Tibial artery (tissue), 4 donors: ENCODE measurements around the gene ODAPH.
"Not testable (repeated sequence)": the region's sequence is repeated elsewhere in the genome, so short reads cannot be mapped to it uniquely, and the experiment has no call there.

ENCODE experiments used
- DNase-seq, 2 donors: peaks; one replicate each; pipeline ENCODE4 v3.0.0-alpha.2; 2019
- H3K27ac ChIP-seq, 2 donors: fragments of 200-600 bp; sonication (generic) in 1 of 2; 1 replicate in 1 of 2; 2 replicates in 1 of 2; pipeline ENCODE4 v1.5.1; 2018 to 2019; ENCODE audit warnings: mild to moderate bottlenecking in 1 of 2
- H3K27me3 ChIP-seq, 2 donors: fragments of 200-600 bp; sonication (generic) in 1 of 2; one replicate each; pipeline versions ENCODE4 v1.5.1 to v1.6.0; 2016 to 2019
- H3K36me3 ChIP-seq, 3 donors: fragments of 200-600 bp; sonication (generic) in 2 of 3; one replicate each; pipeline ENCODE4 v1.5.1; 2016 to 2019; ENCODE audit warnings: mild to moderate bottlenecking in 2 of 3
- H3K4me1 ChIP-seq, 4 donors: fragments of 200-600 bp; sonication (generic) in 2 of 4; 1 replicate in 3 of 4; 2 replicates in 1 of 4; pipeline ENCODE4 v1.5.1; 2016 to 2019
- H3K4me3 ChIP-seq, 2 donors: fragments of 200-600 bp; sonication (generic) in 1 of 2; 1 replicate in 1 of 2; 2 replicates in 1 of 2; pipeline ENCODE4 v1.5.1; 2018 to 2019; ENCODE audit warnings: mild to moderate bottlenecking in 2 of 2
- H3K9me3 ChIP-seq, 3 donors: fragments of 200-600 bp; sonication (generic) in 1 of 3; one replicate each; pipeline ENCODE4 v1.5.1; 2016 to 2019
- intact Hi-C: fragments of 100-400 bp; cut with DNase I; formaldehyde crosslinking; loops from one replicate; pipeline ENCODE4 v1.15.0; 2023; ENCODE audit warnings: low total_unique reads
- TF ChIP-seq, protein P1 (sequence below), 2 experiments: fragments of 200-600 bp in 1 of 2; fragments of 450-650 bp in 1 of 2; IDR thresholded peaks; one replicate each; pipeline ENCODE4 v1.5.1; 2017 to 2019; ENCODE audit warnings: antibody characterized with exemption in 2 of 2, mild to moderate bottlenecking in 1 of 2, moderate library complexity in 1 of 2

The ODAPH gene

DNA sequence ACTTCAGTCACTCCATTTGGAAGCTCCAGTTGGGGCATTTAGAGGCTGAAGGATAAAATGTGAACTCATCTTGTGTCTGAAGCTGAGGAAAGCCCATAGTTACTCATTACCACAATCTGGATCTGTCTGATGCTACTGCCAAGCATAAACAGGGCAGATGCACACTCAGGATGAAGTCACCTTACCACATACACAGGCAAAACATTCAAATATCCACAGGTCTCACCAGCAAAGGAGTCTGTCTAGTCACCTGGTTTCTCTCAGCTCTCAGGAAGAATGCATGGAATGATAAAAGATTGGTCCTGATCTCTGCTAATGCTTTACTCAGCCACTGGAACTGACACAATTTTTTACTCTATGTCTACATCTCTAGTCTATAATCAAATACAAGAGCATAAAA lies 13.0 kb upstream of the ODAPH start:
- no peaks in the 10 kb centered on the region for H3K9me3 ChIP-seq
- peaks cover 0 to 45% (median 13%) of the 10 kb centered on the region in 3 donors for H3K36me3 ChIP-seq
- no peak for DNase-seq
- H3K27ac ChIP-seq, result no peak overlapping the region
- no peaks in the 10 kb centered on the region for H3K4me1 ChIP-seq
- TF ChIP-seq, protein P1, sequence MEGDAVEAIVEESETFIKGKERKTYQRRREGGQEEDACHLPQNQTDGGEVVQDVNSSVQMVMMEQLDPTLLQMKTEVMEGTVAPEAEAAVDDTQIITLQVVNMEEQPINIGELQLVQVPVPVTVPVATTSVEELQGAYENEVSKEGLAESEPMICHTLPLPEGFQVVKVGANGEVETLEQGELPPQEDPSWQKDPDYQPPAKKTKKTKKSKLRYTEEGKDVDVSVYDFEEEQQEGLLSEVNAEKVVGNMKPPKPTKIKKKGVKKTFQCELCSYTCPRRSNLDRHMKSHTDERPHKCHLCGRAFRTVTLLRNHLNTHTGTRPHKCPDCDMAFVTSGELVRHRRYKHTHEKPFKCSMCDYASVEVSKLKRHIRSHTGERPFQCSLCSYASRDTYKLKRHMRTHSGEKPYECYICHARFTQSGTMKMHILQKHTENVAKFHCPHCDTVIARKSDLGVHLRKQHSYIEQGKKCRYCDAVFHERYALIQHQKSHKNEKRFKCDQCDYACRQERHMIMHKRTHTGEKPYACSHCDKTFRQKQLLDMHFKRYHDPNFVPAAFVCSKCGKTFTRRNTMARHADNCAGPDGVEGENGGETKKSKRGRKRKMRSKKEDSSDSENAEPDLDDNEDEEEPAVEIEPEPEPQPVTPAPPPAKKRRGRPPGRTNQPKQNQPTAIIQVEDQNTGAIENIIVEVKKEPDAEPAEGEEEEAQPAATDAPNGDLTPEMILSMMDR (IDR thresholded peaks at IDR 0.05), result no peak
- intact Hi-C loops, result no loop called here
- H3K27me3 ChIP-seq, result no peaks in the 10 kb centered on the region
- no peak overlapping the region for H3K4me3 ChIP-seq

DNA sequence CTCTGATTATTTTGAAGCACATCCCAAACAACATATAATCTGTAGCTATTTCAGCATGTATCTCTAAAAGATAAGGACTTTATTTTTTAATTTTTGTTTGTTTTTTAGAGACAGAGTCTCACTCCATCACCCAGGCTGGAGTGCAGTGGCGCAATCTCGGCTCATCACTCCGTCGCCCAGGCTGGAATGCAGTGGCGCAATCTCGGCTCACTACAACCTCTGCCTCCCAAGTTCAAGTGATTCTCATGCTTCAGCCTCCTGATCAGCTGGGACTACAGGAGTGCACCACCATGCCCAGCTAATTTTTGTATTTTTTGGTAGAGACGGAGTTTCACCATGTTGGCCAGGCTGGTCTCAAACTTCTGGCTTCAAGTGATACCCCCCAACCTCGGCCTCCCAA lies 11.6 kb upstream of the ODAPH start:
- H3K9me3 ChIP-seq, intact Hi-C loops, H3K27me3 ChIP-seq, DNase-seq, H3K4me3 ChIP-seq, H3K27ac ChIP-seq, H3K4me1 ChIP-seq: not testable (repeated sequence)
- H3K36me3 ChIP-seq, result peaks cover 0 to 44% (median 13%) of the 10 kb centered on the region in 3 donors

DNA sequence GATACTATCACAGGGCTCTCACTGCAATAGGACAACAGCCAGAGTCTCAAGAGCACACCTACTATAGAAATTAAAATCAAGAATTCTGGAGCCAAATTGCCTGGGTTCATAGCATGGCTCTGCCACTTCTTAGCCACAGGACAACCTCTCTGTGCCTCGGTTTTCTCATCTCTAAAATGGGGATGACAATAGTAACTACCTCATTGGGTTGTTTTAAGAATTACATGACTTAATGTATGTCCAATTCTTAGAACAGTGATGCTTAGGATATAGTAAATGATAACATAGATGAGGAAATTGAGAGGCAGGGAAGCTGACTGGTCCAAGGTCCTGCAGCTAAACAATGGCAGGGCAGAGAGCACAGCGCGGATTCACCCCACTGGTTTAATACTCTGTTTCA lies 11.0 kb upstream of the ODAPH start:
- Histone ChIP-seq H3K4me1 (no peaks in the 10 kb centered on the region), H3K27ac (no peak overlapping the region), H3K9me3 (no peaks in the 10 kb centered on the region), H3K27me3 (no peaks in the 10 kb centered on the region), H3K36me3 (peaks cover 0 to 38% (median 13%) of the 10 kb centered on the region in 3 donors), H3K4me3 (no peak overlapping the region)
- intact Hi-C loops, result no loop called here
- TF ChIP-seq, protein P1 (IDR thresholded peaks at IDR 0.05), result no peak
- DNase-seq, result no peak

DNA sequence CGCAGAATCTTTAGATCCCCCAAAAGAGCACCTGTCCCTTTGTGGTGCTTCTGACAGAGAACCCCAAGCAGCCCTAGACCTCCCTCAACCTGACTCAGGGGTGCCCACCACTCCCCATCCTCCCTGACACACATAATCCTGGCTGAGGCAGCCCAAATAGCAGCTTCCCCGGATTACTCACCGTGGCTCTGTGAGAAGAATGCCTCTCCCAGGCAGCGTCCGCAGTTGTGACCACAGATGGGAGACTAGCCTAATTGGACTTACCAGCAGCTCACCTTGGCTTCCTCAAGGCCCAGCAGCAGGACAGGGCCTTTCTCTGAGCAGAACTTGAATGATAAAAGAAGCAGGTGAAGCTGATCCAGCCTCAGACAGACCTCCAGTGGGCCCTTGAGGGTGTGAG lies 10.3 kb upstream of the ODAPH start:
- no peak for DNase-seq

DNA sequence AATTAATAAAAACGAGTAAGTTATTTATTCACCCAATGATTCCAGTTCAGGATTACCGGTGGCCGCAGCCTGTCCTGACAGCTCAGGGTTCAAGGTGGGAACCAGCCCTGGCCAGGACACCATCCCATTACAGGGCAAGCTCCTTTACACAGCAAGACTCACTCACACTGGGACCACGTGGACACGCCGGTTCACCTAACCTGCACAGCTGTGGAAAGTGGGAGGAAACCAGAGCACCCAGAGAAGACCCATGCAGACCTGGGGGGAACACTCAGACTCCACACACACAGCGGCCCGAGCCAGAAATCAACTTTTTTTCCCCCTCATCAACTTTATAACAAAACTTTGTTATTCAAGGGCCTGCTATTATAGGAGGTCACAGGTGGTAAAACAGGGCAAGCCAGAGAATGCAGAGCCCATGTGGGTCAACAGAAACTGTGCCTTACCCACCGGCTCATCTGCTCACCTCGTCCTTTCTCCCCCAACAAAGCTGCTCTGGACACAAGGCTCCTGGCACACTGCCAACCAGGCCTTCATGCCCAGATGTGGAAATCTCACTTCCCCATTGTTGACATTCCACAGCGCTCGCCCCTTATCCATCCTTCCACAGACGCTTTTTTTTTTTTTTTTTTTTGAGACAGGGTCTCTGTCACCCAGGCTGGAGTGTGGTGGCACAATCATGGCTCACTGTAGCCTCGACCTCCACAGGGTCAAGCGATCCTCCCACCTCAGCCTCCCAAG lies 8.0 kb upstream of the ODAPH start:
- Histone ChIP-seq H3K27ac (no peak overlapping the region), H3K4me3 (no peak overlapping the region), H3K27me3 (no peaks in the 10 kb centered on the region), H3K36me3 (peaks cover 0 to 25% (median 13%) of the 10 kb centered on the region in 3 donors), H3K4me1 (no peaks in the 10 kb centered on the region), H3K9me3 (no peaks in the 10 kb centered on the region)
- intact Hi-C loops, result no loop called here
- peak; percentile 58 to 70 for DNase-seq
- TF ChIP-seq, protein P1 (IDR thresholded peaks at IDR 0.05), result no peak

More for the DNA sequence above, 10.3 kb upstream of the ODAPH start:
- peaks cover 0 to 32% (median 13%) of the 10 kb centered on the region in 3 donors for H3K36me3 ChIP-seq
- H3K27ac ChIP-seq, result no peak overlapping the region
- no peaks in the 10 kb centered on the region for H3K9me3 ChIP-seq
- no peaks in the 10 kb centered on the region for H3K27me3 ChIP-seq
- H3K4me3 ChIP-seq, result no peak overlapping the region
- intact Hi-C loops, result no loop called here
- no peaks in the 10 kb centered on the region for H3K4me1 ChIP-seq
- TF ChIP-seq, protein P1 (IDR thresholded peaks at IDR 0.05), result no peak

DNA sequence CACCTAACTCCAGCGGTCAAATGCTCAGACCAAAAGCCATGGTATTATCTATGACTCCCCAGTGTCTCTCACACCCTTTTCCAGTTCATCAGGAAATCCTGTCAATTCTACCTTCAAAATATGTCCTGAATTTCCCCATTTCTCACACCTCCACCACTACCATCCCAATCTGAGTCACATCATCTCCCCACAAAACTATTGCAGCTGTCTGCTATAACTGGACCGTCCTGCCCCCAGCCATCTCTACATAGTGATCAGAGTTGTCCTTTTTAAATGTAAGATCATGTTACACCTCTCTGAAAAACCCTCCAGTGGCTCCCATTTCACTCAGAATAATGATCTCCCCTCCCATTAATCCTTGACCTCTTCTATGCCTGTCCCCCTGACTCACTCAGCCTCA lies 6.8 kb upstream of the ODAPH start:
- Histone ChIP-seq H3K4me3 (no peak overlapping the region), H3K36me3 (peaks cover 0 to 19% (median 13%) of the 10 kb centered on the region in 3 donors), H3K4me1 (no peaks in the 10 kb centered on the region), H3K27ac (no peak overlapping the region), H3K9me3 (no peaks in the 10 kb centered on the region), H3K27me3 (no peaks in the 10 kb centered on the region)
- TF ChIP-seq, protein P1 (IDR thresholded peaks at IDR 0.05), result no peak
- DNase-seq, result no peak
- intact Hi-C loops, result no loop called here
